Endodermal cell (in vitro differentiated cells): Measurements from ENCODE around the gene FBXW4. TPM values are rescaled to one million over a fixed set of nuclear protein-coding genes. Genes with fewer than 3 reads are reported as not detected.

ENCODE experiments used
- DNase-seq: peaks from one replicate; pipeline ENCODE4 v3.0.0-alpha.2; 2017
- H3K27ac ChIP-seq: 2 replicates; pipeline ENCODE4 v1.5.1; 2013; ENCODE audit warnings: mild to moderate bottlenecking, low read depth, low read length, moderate library complexity
- H3K27me3 ChIP-seq: 2 replicates; pipeline ENCODE4 v1.6.1; 2013; ENCODE audit warnings: mild to moderate bottlenecking, low read length, moderate library complexity; ENCODE audit not compliant: insufficient read depth, control insufficient read depth, poor library complexity, severe bottlenecking
- H3K36me3 ChIP-seq: 2 replicates; pipeline ENCODE4 v1.7.0; 2013; ENCODE audit warnings: mild to moderate bottlenecking, low read length, moderate library complexity; ENCODE audit not compliant: control insufficient read depth, insufficient read depth
- H3K4me1 ChIP-seq: one replicate; pipeline ENCODE4 v1.7.0; 2013; ENCODE audit warnings: low read length; ENCODE audit not compliant: control insufficient read depth, insufficient read depth
- H3K4me3 ChIP-seq: 2 replicates; pipeline ENCODE4 v1.5.1; 2013; ENCODE audit warnings: mild to moderate bottlenecking, low read length, moderate library complexity
- H3K9ac ChIP-seq: 2 replicates; pipeline ENCODE4 v1.6.1; 2013; ENCODE audit warnings: mild to moderate bottlenecking, low read length, moderate library complexity; ENCODE audit not compliant: poor library complexity, severe bottlenecking; ENCODE audit errors: extremely low read depth
- H3K9me3 ChIP-seq: 2 replicates; pipeline ENCODE4 v1.6.1; 2013; ENCODE audit warnings: mild to moderate bottlenecking, low read length, moderate library complexity; ENCODE audit not compliant: control insufficient read depth
- H3K27ac Mint-ChIP-seq: 2 replicates; pipeline ENCODE4 v1.8.0; 2020; ENCODE audit warnings: mixed read lengths
- H3K27me3 Mint-ChIP-seq: 2 replicates; pipeline ENCODE4 v1.8.0; 2021; ENCODE audit warnings: mild to moderate bottlenecking, mixed read lengths; ENCODE audit not compliant: insufficient read depth
- H3K36me3 Mint-ChIP-seq: 2 replicates; pipeline ENCODE4 v1.8.0; 2020; ENCODE audit warnings: low read depth, mixed read lengths
- H3K4me1 Mint-ChIP-seq: 2 replicates; pipeline ENCODE4 v1.8.0; 2020; ENCODE audit warnings: mixed read lengths
- H3K4me3 Mint-ChIP-seq: 2 replicates; pipeline ENCODE4 v1.8.0; 2020; ENCODE audit warnings: mild to moderate bottlenecking, moderate library complexity, mixed read lengths
- H3K9me3 Mint-ChIP-seq: 2 replicates; pipeline ENCODE4 v1.8.0; 2020; ENCODE audit warnings: mild to moderate bottlenecking, mixed read lengths
- WGBS, 2 experiments: methylation state at CpG; one replicate each; pipeline versions ENCODE4 v1.1.5 to v1.1.7; 2013; ENCODE audit warnings: missing lambda C conversion rate in 2 of 2, mixed read lengths in 1 of 2; ENCODE audit not compliant: insufficient coverage in 1 of 2, insufficient read length in 1 of 2; 5-methylcytosine and 5-hydroxymethylcytosine counted together
- total RNA-seq, 2 donors: library from RNA; stranded (reverse); fragmentation: NEBNext Ultra II Directional in 1 of 2; extraction: Animal tissue kit (Norgen Biotek cat#: 25700) in 1 of 2; gene quantifications; 2 replicates in 1 of 2; 3 replicates in 1 of 2; pipeline ENCODE4 v1.2.1, GENCODE V29; 2021
- TF ChIP-seq, protein P1 (sequence below): fragments of 200-600 bp; sonication (generic); conservative IDR thresholded peaks from 2 replicates; pipeline ENCODE4 v1.5.0; 2021; ENCODE audit warnings: antibody characterized with exemption, mild to moderate bottlenecking

Gene FBXW4
- total RNA-seq, 2 donors from 2014 or later, result 63.8 to 70.9 TPM

DNA sequence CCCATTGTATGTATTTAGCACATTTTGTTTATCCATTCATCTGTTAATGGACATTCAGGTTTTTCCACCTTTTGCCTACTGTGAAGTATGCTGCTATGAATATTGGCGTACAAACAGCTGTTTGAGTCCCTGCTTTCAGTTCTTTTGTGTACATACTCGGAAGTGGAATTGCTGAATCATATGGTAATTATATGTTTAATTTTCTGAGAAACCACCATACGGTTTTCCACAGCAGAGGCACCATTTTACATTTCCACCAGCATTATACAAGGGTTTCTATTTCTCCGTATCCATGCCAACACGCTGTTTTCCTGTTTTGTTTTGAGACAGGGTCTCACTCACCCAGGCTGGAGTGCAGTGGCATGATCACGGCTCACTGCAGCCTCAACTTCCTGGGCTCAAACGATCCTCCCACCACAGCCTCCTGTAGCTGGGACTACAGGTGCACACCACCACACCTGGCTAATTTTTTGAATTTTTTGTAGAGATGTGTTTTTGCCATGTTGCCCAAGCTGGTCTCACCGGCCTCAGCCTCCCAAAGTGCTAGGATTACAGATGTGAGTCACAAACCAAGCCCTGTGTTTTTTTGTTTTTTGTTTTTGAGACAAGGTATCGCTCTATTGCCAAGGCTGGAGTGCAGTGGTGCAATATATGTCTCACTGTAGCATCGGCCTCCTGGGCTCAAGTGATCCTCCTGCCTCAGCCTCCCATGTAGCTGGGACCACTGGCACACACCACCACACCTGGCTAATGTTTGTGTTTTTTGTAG is 22.1 kb upstream of the FBXW4 start:
- no peaks in the 10 kb centered on the region for H3K27me3 ChIP-seq
- H3K27ac ChIP-seq, result no peak overlapping the region
- H3K4me3 ChIP-seq, result no peak overlapping the region
- Mint-ChIP-seq H3K36me3 (no peaks in the 10 kb centered on the region), H3K27ac (no peak overlapping the region), H3K4me1 (peaks cover 31% of the 10 kb centered on the region), H3K4me3 (no peak overlapping the region), H3K9me3 (no peaks in the 10 kb centered on the region), H3K27me3 (no peaks in the 10 kb centered on the region)
- TF ChIP-seq, protein P1, sequence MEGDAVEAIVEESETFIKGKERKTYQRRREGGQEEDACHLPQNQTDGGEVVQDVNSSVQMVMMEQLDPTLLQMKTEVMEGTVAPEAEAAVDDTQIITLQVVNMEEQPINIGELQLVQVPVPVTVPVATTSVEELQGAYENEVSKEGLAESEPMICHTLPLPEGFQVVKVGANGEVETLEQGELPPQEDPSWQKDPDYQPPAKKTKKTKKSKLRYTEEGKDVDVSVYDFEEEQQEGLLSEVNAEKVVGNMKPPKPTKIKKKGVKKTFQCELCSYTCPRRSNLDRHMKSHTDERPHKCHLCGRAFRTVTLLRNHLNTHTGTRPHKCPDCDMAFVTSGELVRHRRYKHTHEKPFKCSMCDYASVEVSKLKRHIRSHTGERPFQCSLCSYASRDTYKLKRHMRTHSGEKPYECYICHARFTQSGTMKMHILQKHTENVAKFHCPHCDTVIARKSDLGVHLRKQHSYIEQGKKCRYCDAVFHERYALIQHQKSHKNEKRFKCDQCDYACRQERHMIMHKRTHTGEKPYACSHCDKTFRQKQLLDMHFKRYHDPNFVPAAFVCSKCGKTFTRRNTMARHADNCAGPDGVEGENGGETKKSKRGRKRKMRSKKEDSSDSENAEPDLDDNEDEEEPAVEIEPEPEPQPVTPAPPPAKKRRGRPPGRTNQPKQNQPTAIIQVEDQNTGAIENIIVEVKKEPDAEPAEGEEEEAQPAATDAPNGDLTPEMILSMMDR, result no peak
- H3K9ac ChIP-seq, result no peak overlapping the region
- no peaks in the 10 kb centered on the region for H3K9me3 ChIP-seq
- WGBS, 2 experiments, result 96% methylated on average over 7 to 10 of the region's 10 CpGs
- DNase-seq, result no peak
- no peaks in the 10 kb centered on the region for H3K36me3 ChIP-seq
- H3K4me1 ChIP-seq, result peaks cover 14% of the 10 kb centered on the region

DNA sequence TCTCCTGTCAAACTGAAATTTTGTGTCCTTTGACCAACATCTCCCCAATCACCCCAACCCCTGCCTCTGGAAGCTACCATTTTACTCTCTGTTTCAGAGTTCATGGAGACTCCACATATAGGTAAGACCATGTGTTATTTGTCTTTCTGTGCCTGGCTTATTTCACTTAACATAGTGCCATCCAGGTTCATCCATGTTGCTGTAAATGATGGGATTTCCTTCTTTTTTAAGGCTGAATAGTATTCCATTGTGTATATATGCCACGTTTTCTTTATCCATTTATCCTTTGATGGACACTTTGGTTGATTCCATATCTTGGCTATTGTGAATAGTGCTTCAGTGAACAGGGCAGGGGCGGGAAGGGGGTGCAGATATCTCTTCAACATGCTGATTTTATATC is 18.0 kb upstream of the FBXW4 start:
- Mint-ChIP-seq H3K9me3 (no peaks in the 10 kb centered on the region), H3K36me3 (no peaks in the 10 kb centered on the region), H3K4me3 (no peak overlapping the region), H3K27me3 (no peaks in the 10 kb centered on the region), H3K4me1 (peaks cover 29% of the 10 kb centered on the region), H3K27ac (no peak overlapping the region)
- DNase-seq, result no peak
- Histone ChIP-seq H3K27ac (no peak overlapping the region), H3K4me3 (no peak overlapping the region), H3K9ac (no peak overlapping the region), H3K36me3 (no peaks in the 10 kb centered on the region), H3K4me1 (peaks cover 15% of the 10 kb centered on the region), H3K9me3 (no peaks in the 10 kb centered on the region), H3K27me3 (no peaks in the 10 kb centered on the region)
- TF ChIP-seq, protein P1, result no peak
- WGBS, 2 experiments, result 85 to 100% methylated on average over 1 to 2 of the region's 2 CpGs

DNA sequence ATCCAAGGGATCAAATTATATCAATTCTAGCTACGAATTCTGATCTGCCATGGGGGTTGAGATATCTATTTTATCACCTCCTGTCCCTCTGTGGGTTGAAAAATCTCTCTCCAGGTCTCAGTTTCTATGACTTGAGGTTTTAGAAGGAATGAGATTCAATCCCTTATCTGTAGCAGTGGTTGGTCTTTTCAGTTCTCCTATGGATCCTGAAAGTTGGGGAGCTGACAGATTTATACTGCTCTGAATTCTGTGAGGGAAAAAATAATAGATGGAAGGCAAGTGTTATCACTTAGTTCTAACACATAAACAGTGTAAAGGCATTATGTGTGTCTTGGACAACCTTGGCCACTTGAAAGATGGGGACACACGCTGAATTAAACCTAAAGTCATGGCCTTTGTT is 15.8 kb upstream of the FBXW4 start:
- Histone ChIP-seq H3K36me3 (no peaks in the 10 kb centered on the region), H3K4me1 (peaks cover 16% of the 10 kb centered on the region), H3K27me3 (no peaks in the 10 kb centered on the region), H3K9ac (no peak overlapping the region), H3K9me3 (no peaks in the 10 kb centered on the region), H3K27ac (no peak overlapping the region), H3K4me3 (no peak overlapping the region)
- H3K9me3 Mint-ChIP-seq, result no peaks in the 10 kb centered on the region
- WGBS, 2 experiments, result 89% methylated on average over 1 of the region's 2 CpGs
- no peaks in the 10 kb centered on the region for H3K27me3 Mint-ChIP-seq
- no peak overlapping the region for H3K4me3 Mint-ChIP-seq
- TF ChIP-seq, protein P1, result no peak
- no peaks in the 10 kb centered on the region for H3K36me3 Mint-ChIP-seq
- peaks cover 31% of the 10 kb centered on the region for H3K4me1 Mint-ChIP-seq
- no peak for DNase-seq
- H3K27ac Mint-ChIP-seq, result no peak overlapping the region
